Epithelial cell of proximal tubule (primary cell): ENCODE measurements around the gene SLC38A2. TPM values are rescaled to one million over a fixed set of nuclear protein-coding genes. Genes with fewer than 3 reads are reported as not detected.

Experiments
- DNase-seq: peaks from one replicate; pipeline ENCODE4 v3.0.0-alpha.2; 2011; ENCODE audit warnings: low read depth
- H3K4me3 ChIP-seq: 2 replicates; pipeline ENCODE4 v1.5.1; 2011; ENCODE audit warnings: low read depth, mild to moderate bottlenecking, low read length
- total RNA-seq: library from RNA; depleted of rRNA; stranded (reverse); fragments of >200 nt; gene quantifications from 2 replicates; pipeline ENCODE4 v1.2.3, GENCODE V29; 2015
- TF ChIP-seq, protein P1 (sequence below): conservative IDR thresholded peaks from 2 replicates; pipeline ENCODE4 v1.5.1; 2012; ENCODE audit warnings: low read depth, mild to moderate bottlenecking, low read length

Gene SLC38A2
- total RNA-seq, 1 donor from 2014 or later, result 163 TPM

DNA sequence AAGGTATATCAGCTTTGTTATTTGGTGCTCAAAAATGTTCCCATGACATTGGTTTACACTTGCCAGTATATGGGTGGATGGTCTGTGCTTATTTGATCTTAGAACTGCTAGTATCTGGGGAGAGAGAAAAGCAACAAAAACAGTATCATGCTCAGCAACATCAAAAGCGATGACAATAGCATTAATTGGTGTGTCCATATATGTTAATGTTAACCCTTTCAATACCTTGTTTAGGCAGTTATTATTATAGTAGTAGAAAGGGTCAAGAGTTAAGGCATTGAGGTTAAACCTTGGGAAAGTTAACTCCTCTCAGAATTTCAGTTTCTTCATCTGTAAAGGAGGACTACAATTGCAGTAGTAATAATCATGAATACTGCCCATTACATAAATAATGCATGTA, 37.4 kb upstream of the SLC38A2 start:
- TF ChIP-seq, protein P1, sequence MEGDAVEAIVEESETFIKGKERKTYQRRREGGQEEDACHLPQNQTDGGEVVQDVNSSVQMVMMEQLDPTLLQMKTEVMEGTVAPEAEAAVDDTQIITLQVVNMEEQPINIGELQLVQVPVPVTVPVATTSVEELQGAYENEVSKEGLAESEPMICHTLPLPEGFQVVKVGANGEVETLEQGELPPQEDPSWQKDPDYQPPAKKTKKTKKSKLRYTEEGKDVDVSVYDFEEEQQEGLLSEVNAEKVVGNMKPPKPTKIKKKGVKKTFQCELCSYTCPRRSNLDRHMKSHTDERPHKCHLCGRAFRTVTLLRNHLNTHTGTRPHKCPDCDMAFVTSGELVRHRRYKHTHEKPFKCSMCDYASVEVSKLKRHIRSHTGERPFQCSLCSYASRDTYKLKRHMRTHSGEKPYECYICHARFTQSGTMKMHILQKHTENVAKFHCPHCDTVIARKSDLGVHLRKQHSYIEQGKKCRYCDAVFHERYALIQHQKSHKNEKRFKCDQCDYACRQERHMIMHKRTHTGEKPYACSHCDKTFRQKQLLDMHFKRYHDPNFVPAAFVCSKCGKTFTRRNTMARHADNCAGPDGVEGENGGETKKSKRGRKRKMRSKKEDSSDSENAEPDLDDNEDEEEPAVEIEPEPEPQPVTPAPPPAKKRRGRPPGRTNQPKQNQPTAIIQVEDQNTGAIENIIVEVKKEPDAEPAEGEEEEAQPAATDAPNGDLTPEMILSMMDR, result no peak
- H3K4me3 ChIP-seq, result no peak overlapping the region

DNA sequence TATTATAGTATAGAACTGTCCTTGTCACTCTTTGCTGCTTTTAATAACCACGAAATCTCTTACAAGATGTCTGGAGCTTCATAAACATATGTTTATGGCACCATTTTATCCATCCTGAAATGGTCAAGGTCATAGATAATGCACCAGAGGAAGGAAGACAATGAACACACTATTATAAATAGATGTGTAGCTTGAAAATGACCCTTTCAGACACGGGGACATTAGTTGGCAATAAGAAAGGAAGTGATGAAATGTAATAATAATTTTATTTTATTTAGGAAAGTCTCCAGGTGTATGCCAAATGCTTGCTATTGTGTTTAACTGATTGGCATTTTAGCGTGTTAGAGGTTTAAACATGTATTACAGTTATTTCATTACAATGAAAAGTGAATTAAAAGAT, 36.8 kb upstream of the SLC38A2 start:
- H3K4me3 ChIP-seq, result no peak overlapping the region
- TF ChIP-seq, protein P1, result no peak
- no peak for DNase-seq

More for the DNA sequence above, 37.4 kb upstream of the SLC38A2 start:
- DNase-seq, result no peak

DNA sequence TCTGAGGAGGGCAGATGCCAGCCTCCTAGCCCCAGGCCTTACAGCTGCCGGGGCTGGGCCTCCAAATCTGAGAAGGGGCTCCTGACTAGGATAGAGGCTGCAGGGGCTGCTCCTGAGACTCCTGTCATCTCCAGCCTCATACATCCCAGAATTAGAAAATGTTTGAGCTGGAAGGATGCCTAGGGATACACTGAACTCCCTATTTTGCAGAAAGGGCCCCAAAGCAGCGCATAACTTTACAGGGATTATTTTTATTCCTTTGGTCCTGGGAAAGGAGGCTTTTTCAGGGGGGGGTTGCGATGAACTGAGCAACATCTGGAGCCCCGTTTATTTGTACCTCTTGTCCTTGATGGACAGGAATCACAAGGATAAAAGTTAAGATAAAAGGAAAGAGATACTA, 35.9 kb upstream of the SLC38A2 start:
- DNase-seq, result no peak
- no peak overlapping the region for H3K4me3 ChIP-seq
- TF ChIP-seq, protein P1, result no peak

DNA sequence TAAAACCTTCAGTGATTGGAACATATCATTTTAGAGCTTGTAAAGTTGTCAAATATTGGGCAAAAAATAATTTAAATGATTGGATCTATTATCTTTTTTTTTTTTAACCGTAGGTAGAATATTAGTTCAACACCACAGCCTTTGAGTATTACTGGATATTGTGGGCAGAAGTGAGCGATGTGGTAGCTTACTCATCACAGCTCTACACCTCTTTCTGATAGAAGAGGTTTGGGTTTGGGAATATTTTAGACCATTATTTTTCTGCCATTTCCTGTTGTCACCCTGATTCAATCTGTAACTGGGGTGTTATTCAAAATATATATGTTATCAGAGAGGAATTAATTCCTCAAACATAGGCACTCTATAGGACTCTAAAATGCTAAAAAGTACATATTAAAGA, 34.8 kb upstream of the SLC38A2 start:
- no peak overlapping the region for H3K4me3 ChIP-seq
- DNase-seq, result no peak
- TF ChIP-seq, protein P1, result no peak

DNA sequence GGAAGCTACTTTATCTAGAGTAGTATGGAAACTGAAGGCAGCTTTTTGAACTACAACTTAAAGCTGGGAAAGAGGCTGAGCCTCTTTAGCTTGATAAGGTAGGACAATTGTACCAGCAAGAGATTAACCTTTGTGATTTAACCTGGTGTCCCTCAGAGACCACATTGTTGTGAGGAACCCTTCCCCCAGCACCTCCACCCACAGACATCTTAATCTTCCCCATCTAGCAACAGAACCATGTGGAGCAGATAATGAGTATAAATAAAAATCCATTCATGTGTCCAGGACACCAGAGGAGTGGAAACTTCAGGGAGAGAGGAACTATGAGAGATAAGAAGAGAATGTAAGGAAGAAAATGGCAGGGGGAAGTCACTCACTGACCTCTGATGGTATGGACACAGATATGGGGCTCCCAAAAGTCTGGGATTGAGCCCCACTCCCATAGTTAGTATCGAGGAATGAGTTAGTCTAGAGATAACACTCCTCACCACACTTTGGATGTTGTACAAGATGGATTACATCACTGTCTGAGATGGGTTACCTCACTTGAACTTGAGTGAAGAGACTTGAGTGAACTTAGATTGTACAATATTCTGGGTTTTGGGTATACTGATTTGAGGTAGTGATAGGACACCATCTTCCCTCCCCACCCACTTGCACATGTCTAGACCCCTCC, 33.9 kb upstream of the SLC38A2 start:
- DNase-seq, result no peak
- H3K4me3 ChIP-seq, result no peak overlapping the region
- TF ChIP-seq, protein P1, result no peak

DNA sequence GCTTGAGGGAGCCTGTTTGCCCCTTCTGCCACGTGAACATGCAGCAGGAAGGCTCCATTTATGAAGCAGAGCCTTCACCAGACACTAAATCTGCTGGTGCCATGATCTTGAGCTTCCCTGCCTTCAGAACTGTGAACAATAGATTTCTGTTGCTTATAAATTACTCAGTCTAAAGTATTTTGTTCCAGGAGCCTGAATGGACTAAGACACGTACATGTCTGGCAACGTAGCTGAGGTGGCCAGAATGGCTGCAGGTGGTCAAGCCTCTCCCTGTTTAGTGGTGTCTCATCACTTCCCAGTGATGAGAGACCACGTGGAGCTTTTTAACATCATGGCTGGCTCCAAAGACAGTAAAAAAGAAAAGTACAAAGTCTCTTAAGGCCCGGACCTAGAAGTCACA, 32.2 kb upstream of the SLC38A2 start:
- DNase-seq, result no peak
- TF ChIP-seq, protein P1, result no peak
- no peak overlapping the region for H3K4me3 ChIP-seq

DNA sequence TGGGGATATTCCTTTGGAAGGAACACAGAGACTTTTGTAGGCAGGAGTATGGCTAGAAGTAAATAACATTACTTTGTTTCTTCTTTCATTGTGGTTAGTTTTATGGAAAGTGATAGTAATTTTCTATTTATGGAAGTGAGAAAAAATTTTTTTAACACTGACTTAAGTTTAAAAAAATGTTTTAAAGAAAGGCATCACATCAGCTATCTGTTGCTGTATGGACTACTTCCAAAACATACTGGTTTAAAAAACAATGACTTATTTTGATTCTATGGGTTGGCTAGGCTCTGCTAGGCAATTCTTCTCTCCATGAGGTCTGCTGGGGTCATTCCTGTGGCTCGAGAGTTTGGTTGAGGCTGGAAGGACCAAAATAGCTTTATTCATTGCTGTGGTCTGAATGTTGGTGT, 31.7 kb upstream of the SLC38A2 start:
- TF ChIP-seq, protein P1, result no peak
- no peak for DNase-seq
- no peak overlapping the region for H3K4me3 ChIP-seq
